CD8-positive, alpha-beta memory T cell (primary cell): ENCODE data around the gene SLC25A51. TPM values are rescaled to one million over a fixed set of nuclear protein-coding genes. Genes with fewer than 3 reads are reported as not detected.
A peak's percentile ranks its signal among the peaks of the same experiment; 100 is the strongest.

Experiments
- CTCF ChIA-PET: fragments of 350-600 bp; sonication (Branson Sonifier 250); formaldehyde crosslinking; loops from one replicate; lab custom pipeline; 2021; ENCODE audit warnings: antibody characterized with exemption; lab: Charles Lee
- POLR2A ChIA-PET: fragments of 350-600 bp; sonication (Branson Sonifier 250); formaldehyde crosslinking; loops from one replicate; lab custom pipeline; 2021; ENCODE audit warnings: antibody characterized with exemption; lab: Charles Lee
- DNase-seq, 5 donors: peaks; one replicate each; pipeline versions ENCODE4 v3.0.0 to v3.0.0-alpha.2; 2020 to 2022; ENCODE audit warnings: mixed read lengths in 1 of 5
- H3K27ac ChIP-seq: one replicate; pipeline ENCODE4 v1.7.0; 2013; ENCODE audit warnings: low read depth, mild to moderate bottlenecking, low read length, moderate library complexity
- H3K27me3 ChIP-seq: 2 replicates; pipeline ENCODE4 v1.7.0; 2013; ENCODE audit warnings: low read length, mild to moderate bottlenecking; ENCODE audit not compliant: insufficient read depth, poor library complexity, severe bottlenecking
- H3K36me3 ChIP-seq: 2 replicates; pipeline ENCODE4 v1.7.0; 2013; ENCODE audit warnings: mild to moderate bottlenecking, low read length, moderate library complexity; ENCODE audit not compliant: insufficient read depth
- H3K4me1 ChIP-seq: 2 replicates; pipeline ENCODE4 v1.7.0; 2013; ENCODE audit warnings: mild to moderate bottlenecking, low read length, moderate library complexity; ENCODE audit not compliant: insufficient read depth
- H3K4me3 ChIP-seq: 2 replicates; pipeline ENCODE4 v1.7.0; 2013; ENCODE audit warnings: mild to moderate bottlenecking, low read length
- H3K9me3 ChIP-seq: 2 replicates; pipeline ENCODE4 v1.7.0; 2013; ENCODE audit warnings: mild to moderate bottlenecking, low read length
- H3K27ac Mint-ChIP-seq, 8 donors: one replicate each; pipeline ENCODE4 v1.8.0; 2020 to 2021; ENCODE audit warnings: mixed read lengths in 8 of 8, mild to moderate bottlenecking in 6 of 8, inconsistent platforms in 3 of 8, moderate library complexity in 3 of 8
- H3K27me3 Mint-ChIP-seq, 2 donors: one replicate each; pipeline ENCODE4 v1.8.0; 2020 to 2021; ENCODE audit warnings: mixed read lengths in 2 of 2, mild to moderate bottlenecking in 1 of 2, moderate library complexity in 1 of 2
- H3K36me3 Mint-ChIP-seq, 3 donors: one replicate each; pipeline ENCODE4 v1.8.0; 2020 to 2021; ENCODE audit warnings: mixed read lengths in 3 of 3, inconsistent platforms in 1 of 3, mild to moderate bottlenecking in 1 of 3
- H3K4me1 Mint-ChIP-seq, 3 donors: one replicate each; pipeline ENCODE4 v1.8.0; 2020 to 2021; ENCODE audit warnings: mixed read lengths in 3 of 3, inconsistent platforms in 1 of 3, mild to moderate bottlenecking in 1 of 3
- H3K4me3 Mint-ChIP-seq, 7 donors: one replicate each; pipeline ENCODE4 v1.8.0; 2020 to 2021; ENCODE audit warnings: mixed read lengths in 7 of 7, mild to moderate bottlenecking in 6 of 7, moderate library complexity in 4 of 7, inconsistent platforms in 2 of 7
- H3K9me3 Mint-ChIP-seq, 5 donors: one replicate each; pipeline ENCODE4 v1.8.0; 2020 to 2022; ENCODE audit warnings: mixed read lengths in 5 of 5, mild to moderate bottlenecking in 3 of 5, moderate library complexity in 2 of 5, inconsistent platforms in 1 of 5
- polyA plus RNA-seq: library from polyadenylated mRNA; unstranded; fragments of 300-500 nt; fragmentation: Illumina TruSeq; gene quantifications from one replicate; pipeline ENCODE4 v1.2.3, GENCODE V29; 2021
- total RNA-seq, 2 experiments: library from RNA; stranded (reverse); gene quantifications; one replicate each; pipeline ENCODE4 v1.2.3, GENCODE V29; 2021

Gene SLC25A51
- total and polyA plus RNA-seq, 3 experiments from 2014 or later: 12.9 to 39.8 (median 38.5) TPM

GRCh38 chr9:37942621-37943344 is 38.9 kb upstream of the SLC25A51 start:
- no peak overlapping the region for H3K4me3 ChIP-seq
- no peaks in the 10 kb centered on the region for H3K9me3 Mint-ChIP-seq

GRCh38 chr9:37941253-37941652 is 37.3 kb upstream of the SLC25A51 start:
- H3K27me3 Mint-ChIP-seq: peaks cover 5 to 7% of the 10 kb centered on the region in 2 donors
- no peak overlapping the region for H3K4me3 ChIP-seq
- no peak for DNase-seq
- no peaks in the 10 kb centered on the region for H3K9me3 Mint-ChIP-seq
- no peaks in the 10 kb centered on the region for H3K27me3 ChIP-seq
- H3K4me1 ChIP-seq: no peaks in the 10 kb centered on the region
- H3K4me1 Mint-ChIP-seq: no peaks in the 10 kb centered on the region
- no peaks in the 10 kb centered on the region for H3K9me3 ChIP-seq
- ChIA-PET POLR2A (no interaction called here), CTCF (interaction anchor here (1.4 kb wide), 1 partner anchor 14 kb away, joined by 4 read pairs; no protein-coding TSS in a partner anchor)
- H3K36me3 ChIP-seq: no peaks in the 10 kb centered on the region
- H3K36me3 Mint-ChIP-seq: no peaks in the 10 kb centered on the region
- no peak overlapping the region for H3K4me3 Mint-ChIP-seq
- no peak overlapping the region for H3K27ac Mint-ChIP-seq
- no peak overlapping the region for H3K27ac ChIP-seq

More at GRCh38 chr9:37942621-37943344, 38.9 kb upstream of the SLC25A51 start:
- H3K27me3 ChIP-seq: no peaks in the 10 kb centered on the region
- H3K4me1 ChIP-seq: no peaks in the 10 kb centered on the region
- no peaks in the 10 kb centered on the region for H3K36me3 ChIP-seq
- DNase-seq: no peak
- peaks cover 5 to 7% of the 10 kb centered on the region in 2 donors for H3K27me3 Mint-ChIP-seq
- H3K36me3 Mint-ChIP-seq: no peaks in the 10 kb centered on the region
- no peaks in the 10 kb centered on the region for H3K9me3 ChIP-seq
- ChIA-PET CTCF (interaction anchor here (0.8 kb wide), 1 partner anchor 28 kb away, joined by 3 read pairs; no protein-coding TSS in a partner anchor), POLR2A (no interaction called here)
- no peaks in the 10 kb centered on the region for H3K4me1 Mint-ChIP-seq
- H3K4me3 Mint-ChIP-seq: no peak overlapping the region
- no peak overlapping the region for H3K27ac Mint-ChIP-seq
- H3K27ac ChIP-seq: no peak overlapping the region

GRCh38 chr9:37939575-37940095 is 35.7 kb upstream of the SLC25A51 start:
- no peaks in the 10 kb centered on the region for H3K36me3 Mint-ChIP-seq
- POLR2A ChIA-PET: no interaction called here
- no peaks in the 10 kb centered on the region for H3K9me3 Mint-ChIP-seq
- no peak overlapping the region for H3K27ac Mint-ChIP-seq
- H3K4me1 Mint-ChIP-seq: no peaks in the 10 kb centered on the region
- peaks cover 5 to 7% of the 10 kb centered on the region in 2 donors for H3K27me3 Mint-ChIP-seq
- H3K4me3 Mint-ChIP-seq: no peak overlapping the region
- no peak overlapping the region for H3K27ac ChIP-seq
- H3K9me3 ChIP-seq: no peaks in the 10 kb centered on the region
- no peak overlapping the region for H3K4me3 ChIP-seq
- H3K27me3 ChIP-seq: no peaks in the 10 kb centered on the region
- DNase-seq: no peak
- no peaks in the 10 kb centered on the region for H3K36me3 ChIP-seq
- CTCF ChIA-PET: interaction anchor here (1.2 kb wide), 1 partner anchor 26 kb away, joined by 4 read pairs; no protein-coding TSS in a partner anchor
- no peaks in the 10 kb centered on the region for H3K4me1 ChIP-seq

GRCh38 chr9:37938121-37938891 is 34.4 kb upstream of the SLC25A51 start:
- no peak for DNase-seq
- Histone ChIP-seq H3K36me3 (no peaks in the 10 kb centered on the region), H3K27ac (no peak overlapping the region), H3K27me3 (no peaks in the 10 kb centered on the region), H3K9me3 (no peaks in the 10 kb centered on the region), H3K4me3 (no peak overlapping the region), H3K4me1 (no peaks in the 10 kb centered on the region)
- H3K27me3 Mint-ChIP-seq: peaks cover 5 to 7% of the 10 kb centered on the region in 2 donors
- no peaks in the 10 kb centered on the region for H3K36me3 Mint-ChIP-seq
- H3K4me1 Mint-ChIP-seq: no peaks in the 10 kb centered on the region
- ChIA-PET CTCF (interaction anchor here (1.2 kb wide), 1 partner anchor 24 kb away, joined by 4 read pairs; no protein-coding TSS in a partner anchor), POLR2A (no interaction called here)
- H3K27ac Mint-ChIP-seq: no peak overlapping the region
- H3K9me3 Mint-ChIP-seq: no peaks in the 10 kb centered on the region
- no peak overlapping the region for H3K4me3 Mint-ChIP-seq

- Histone ChIP-seq H3K27me3 (no peaks in the 10 kb centered on the region), H3K27ac (peak overlapping the region; percentile 13), H3K9me3 (no peaks in the 10 kb centered on the region), H3K4me3 (no peak overlapping the region), H3K4me1 (no peaks in the 10 kb centered on the region), H3K36me3 (no peaks in the 10 kb centered on the region)
- H3K27me3 Mint-ChIP-seq: peaks cover 4 to 5% of the 10 kb centered on the region in 2 donors
- ChIA-PET CTCF (no interaction called here), POLR2A (no interaction called here)
- no peak overlapping the region for H3K4me3 Mint-ChIP-seq
- no peaks in the 10 kb centered on the region for H3K9me3 Mint-ChIP-seq
- H3K36me3 Mint-ChIP-seq: no peaks in the 10 kb centered on the region
- no peak for DNase-seq
- no peaks in the 10 kb centered on the region for H3K4me1 Mint-ChIP-seq
- H3K27ac Mint-ChIP-seq: no peak overlapping the region
These were observed 33.4 kb upstream of the SLC25A51 start for GRCh38 chr9:37937366-37937765.

GRCh38 chr9:37936965-37937364 is 33.0 kb upstream of the SLC25A51 start:
- Mint-ChIP-seq H3K4me3 (no peak overlapping the region), H3K9me3 (no peaks in the 10 kb centered on the region), H3K36me3 (no peaks in the 10 kb centered on the region), H3K27me3 (peaks cover under 1 to 2% of the 10 kb centered on the region in 2 donors), H3K4me1 (no peaks in the 10 kb centered on the region), H3K27ac (no peak overlapping the region)
- Histone ChIP-seq H3K27ac (no peak overlapping the region), H3K4me1 (no peaks in the 10 kb centered on the region), H3K4me3 (no peak overlapping the region), H3K36me3 (no peaks in the 10 kb centered on the region), H3K9me3 (no peaks in the 10 kb centered on the region), H3K27me3 (no peaks in the 10 kb centered on the region)
- POLR2A ChIA-PET: no interaction called here
- CTCF ChIA-PET: no interaction called here
- no peak for DNase-seq

GRCh38 chr9:37936376-37936775 is 32.4 kb upstream of the SLC25A51 start:
- H3K4me1 ChIP-seq: no peaks in the 10 kb centered on the region
- H3K36me3 ChIP-seq: no peaks in the 10 kb centered on the region
- no peaks in the 10 kb centered on the region for H3K27me3 ChIP-seq
- Mint-ChIP-seq H3K4me3 (no peak overlapping the region), H3K27ac (peak overlapping the region in 1 of 8 donors; percentile 7), H3K36me3 (no peaks in the 10 kb centered on the region), H3K4me1 (no peaks in the 10 kb centered on the region), H3K9me3 (no peaks in the 10 kb centered on the region), H3K27me3 (no peaks in the 10 kb centered on the region)
- no peak for DNase-seq
- ChIA-PET POLR2A (no interaction called here), CTCF (interaction anchor here (1.6 kb wide), 1 partner anchor 23 kb away, joined by 5 read pairs; no protein-coding TSS in a partner anchor)
- no peak overlapping the region for H3K4me3 ChIP-seq
- H3K9me3 ChIP-seq: no peaks in the 10 kb centered on the region
- H3K27ac ChIP-seq: no peak overlapping the region

GRCh38 chr9:37935096-37935495 is 31.2 kb upstream of the SLC25A51 start:
- ChIA-PET POLR2A (no interaction called here), CTCF (interaction anchor here (1.6 kb wide), 1 partner anchor 21 kb away, joined by 5 read pairs; no protein-coding TSS in a partner anchor)
- no peak overlapping the region for H3K4me3 Mint-ChIP-seq
- H3K36me3 ChIP-seq: no peaks in the 10 kb centered on the region
- no peak overlapping the region for H3K4me3 ChIP-seq
- no peaks in the 10 kb centered on the region for H3K27me3 Mint-ChIP-seq
- H3K27ac Mint-ChIP-seq: no peak overlapping the region
- no peaks in the 10 kb centered on the region for H3K4me1 ChIP-seq
- no peaks in the 10 kb centered on the region for H3K9me3 Mint-ChIP-seq
- no peaks in the 10 kb centered on the region for H3K4me1 Mint-ChIP-seq
- no peaks in the 10 kb centered on the region for H3K36me3 Mint-ChIP-seq
- H3K27ac ChIP-seq: no peak overlapping the region
- DNase-seq: no peak
- no peaks in the 10 kb centered on the region for H3K27me3 ChIP-seq
- no peaks in the 10 kb centered on the region for H3K9me3 ChIP-seq
